HG03108 (cell line): ENCODE results near the gene PCDHA1.
"Not testable (repeated sequence)": the region's sequence is repeated elsewhere in the genome, so short reads cannot be mapped to it uniquely, and the experiment has no call there.

Source experiments
- ATAC-seq: cut with Tn5 transposase; IDR thresholded peaks from one replicate; pipeline ENCODE4 v1.9.1; 2021; ENCODE audit warnings: moderate library complexity; ENCODE audit not compliant: unreplicated experiment

The PCDHA1 gene

GRCh38 chr5:140808241-140808888 lies 22.4 kb downstream of the PCDHA1 start:
- ATAC-seq: not testable (repeated sequence)

- ATAC-seq: no peak
Observed at GRCh38 chr5:140808889-140809291, 22.9 kb downstream of the PCDHA1 start.

- no peak for ATAC-seq
Observed at GRCh38 chr5:140821375-140822280, 35.7 kb downstream of the PCDHA1 start, which contains the start of gene PCDHA5. PCDHA5 (plus strand) TSS chr5:140821613.

GRCh38 chr5:140822281-140822629 lies 36.3 kb downstream of the PCDHA1 start:
- ATAC-seq: no peak

GRCh38 chr5:140822969-140823368 lies 37.0 kb downstream of the PCDHA1 start:
- not testable (repeated sequence) for ATAC-seq

- no peak for ATAC-seq
Observed at GRCh38 chr5:140823475-140823874, 37.5 kb downstream of the PCDHA1 start.

GRCh38 chr5:140827704-140828361 lies 41.9 kb downstream of the PCDHA1 start, which contains the start of gene PCDHA6:
PCDHA6 (plus strand) TSS chr5:140827960; CDS start chr5:140828092, 132 bp downstream.
- ATAC-seq: no peak

GRCh38 chr5:140828362-140828737 lies 42.4 kb downstream of the PCDHA1 start:
- no peak for ATAC-seq

- not testable (repeated sequence) for ATAC-seq
Observed at GRCh38 chr5:140829511-140830501, 43.9 kb downstream of the PCDHA1 start.

- no peak for ATAC-seq
Observed at GRCh38 chr5:140833993-140834392, 48.1 kb downstream of the PCDHA1 start, which contains the start of gene PCDHA7. PCDHA7 (plus strand) TSS chr5:140834269; CDS start chr5:140834384, 115 bp downstream.

GRCh38 chr5:140834439-140835008 lies 48.6 kb downstream of the PCDHA1 start:
- not testable (repeated sequence) for ATAC-seq

GRCh38 chr5:140835622-140836510 lies 49.9 kb downstream of the PCDHA1 start:
- ATAC-seq: no peak

GRCh38 chr5:140840978-140841962 lies 55.3 kb downstream of the PCDHA1 start, which contains the start of gene PCDHA8:
PCDHA8 (plus strand) TSS chr5:140841187; CDS start chr5:140841322, 135 bp downstream.
- ATAC-seq: no peak

- ATAC-seq: no peak
Observed at GRCh38 chr5:140842798-140843733, 57.1 kb downstream of the PCDHA1 start.

GRCh38 chr5:140848139-140849102 lies 62.5 kb downstream of the PCDHA1 start, which contains the start of gene PCDHA9:
PCDHA9 (plus strand) TSS chr5:140848382; CDS start chr5:140848496, 114 bp downstream.
- ATAC-seq: not testable (repeated sequence)
